Measurements from ENCODE around the gene XCL1. TPM values are rescaled to one million over a fixed set of nuclear protein-coding genes. Genes with fewer than 3 reads are reported as not detected.

The XCL1 gene
- total and polyA plus RNA-seq, 10 of the 15 experiments (the other 5 are each of a cell fraction or from before 2014, with no cell fraction given) = 0.68 to 1,222 (median 12.2) TPM

DNA sequence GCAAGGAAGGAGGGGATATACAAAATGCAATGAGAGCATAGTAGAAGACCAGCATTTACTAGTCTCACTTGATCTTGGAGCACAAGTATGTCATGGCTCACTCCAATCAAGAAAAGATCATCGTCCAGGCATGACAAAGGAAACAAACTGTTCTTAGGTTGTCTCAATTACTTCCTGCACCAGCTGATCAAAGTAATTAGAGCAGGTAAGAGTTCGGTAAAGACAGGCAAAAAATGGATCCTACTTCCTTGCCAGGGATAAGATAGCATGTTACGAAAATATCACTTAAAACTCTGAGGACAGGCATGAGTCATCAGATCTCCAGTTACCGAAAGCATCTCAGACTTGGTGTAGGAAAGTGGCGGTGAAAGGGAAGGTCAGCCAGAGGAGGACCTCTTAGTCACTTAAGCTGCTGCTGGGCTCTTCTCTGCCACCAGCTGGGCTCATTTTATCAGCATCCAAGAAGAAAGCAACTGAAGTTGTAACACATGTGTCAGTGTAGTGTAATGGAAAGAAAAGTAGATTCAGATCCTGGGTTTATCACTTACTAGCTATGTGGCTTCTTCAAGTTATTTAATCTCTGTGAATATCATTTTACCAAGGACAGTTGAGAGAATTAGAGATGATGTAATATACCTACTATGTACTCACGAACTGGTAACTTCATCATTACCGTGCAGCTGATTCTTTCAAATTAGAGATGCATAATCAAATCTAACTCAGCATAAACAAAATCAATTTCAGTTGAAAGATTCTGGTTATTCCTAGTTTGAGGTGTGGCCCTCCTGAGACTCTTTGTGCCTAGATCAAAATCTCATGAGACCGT, 46.8 kb downstream of the XCL1 start:
- ATAC-seq = no peak
- POLR2A ChIA-PET = no interaction called here
- Histone ChIP-seq H3K27me3 (replicated peaks in 1 of 2; ENCODE audit: control insufficient read depth in 2 of 2, insufficient read depth in 2 of 2, low read length in 1 of 2) (no peaks in the 10 kb centered on the region), H3K4me2 (ENCODE audit: control insufficient read depth, insufficient read depth) (no peak overlapping the region), H3K79me2 (ENCODE audit: control insufficient read depth, insufficient read depth, low read length) (no peaks in the 10 kb centered on the region), H3K27ac (ENCODE audit: control insufficient read depth, insufficient read depth) (no peak overlapping the region), H3K9me3 (replicated peaks; ENCODE audit: control insufficient read depth, insufficient read depth, low read length) (no peaks in the 10 kb centered on the region), H3K4me1 (ENCODE audit: control insufficient read depth, insufficient read depth, low read length) (no peaks in the 10 kb centered on the region), H3K4me3 (no peak overlapping the region), H3K36me3 (ENCODE audit: control insufficient read depth in 2 of 2, insufficient read depth in 2 of 2, low read length in 1 of 2) (no peaks in the 10 kb centered on the region), H3K9ac (ENCODE audit: control insufficient read depth, insufficient read depth, low read length) (no peak overlapping the region), H4K20me1 (ENCODE audit: control insufficient read depth, insufficient read depth) (no peaks in the 10 kb centered on the region), H2AFZ (ENCODE audit: control insufficient read depth, low read depth, low read length) (no peak overlapping the region)
- intact Hi-C loops (cut with micrococcal nuclease; ENCODE audit: unreplicated experiment) (no loop called here), in situ Hi-C loops (cut with MboI) (no loop called here)
- peak; percentile 7 for FAIRE-seq
- no peak for DNase-seq (ENCODE audit: low read depth, low spot score)
- SMC1A ChIA-PET (ENCODE audit: uncharacterized antibody, unreplicated experiment) = interaction anchor here (0.9 to 2.0 kb wide), 4 partner anchors 13 to 184 kb away, joined by 3 to 6 read pairs (median 4); no protein-coding TSS in a partner anchor
- RAD21 ChIA-PET (ENCODE audit: unreplicated experiment) = interaction anchor here (1.5 kb wide), 2 partner anchors 20 to 182 kb away, joined by 3 to 5 read pairs; no protein-coding TSS in a partner anchor
- no TSS peak for BruUV-seq (replicated peaks)
- 44% methylated on average over 8 of the region's 8 CpGs for WGBS (ENCODE audit: insufficient coverage, insufficient replicate concordance, low lambda C conversion rate, missing lambda C conversion rate)
- TF ChIP-seq, protein P1, sequence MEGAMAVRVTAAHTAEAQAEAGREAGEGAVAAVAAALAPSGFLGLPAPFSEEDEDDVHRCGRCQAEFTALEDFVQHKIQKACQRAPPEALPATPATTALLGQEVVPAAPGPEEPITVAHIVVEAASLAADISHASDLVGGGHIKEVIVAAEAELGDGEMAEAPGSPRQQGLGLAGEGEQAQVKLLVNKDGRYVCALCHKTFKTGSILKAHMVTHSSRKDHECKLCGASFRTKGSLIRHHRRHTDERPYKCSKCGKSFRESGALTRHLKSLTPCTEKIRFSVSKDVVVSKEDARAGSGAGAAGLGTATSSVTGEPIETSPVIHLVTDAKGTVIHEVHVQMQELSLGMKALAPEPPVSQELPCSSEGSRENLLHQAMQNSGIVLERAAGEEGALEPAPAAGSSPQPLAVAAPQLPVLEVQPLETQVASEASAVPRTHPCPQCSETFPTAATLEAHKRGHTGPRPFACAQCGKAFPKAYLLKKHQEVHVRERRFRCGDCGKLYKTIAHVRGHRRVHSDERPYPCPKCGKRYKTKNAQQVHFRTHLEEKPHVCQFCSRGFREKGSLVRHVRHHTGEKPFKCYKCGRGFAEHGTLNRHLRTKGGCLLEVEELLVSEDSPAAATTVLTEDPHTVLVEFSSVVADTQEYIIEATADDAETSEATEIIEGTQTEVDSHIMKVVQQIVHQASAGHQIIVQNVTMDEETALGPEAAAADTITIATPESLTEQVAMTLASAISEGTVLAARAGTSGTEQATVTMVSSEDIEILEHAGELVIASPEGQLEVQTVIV (IDR thresholded peaks at IDR 0.05; ENCODE audit: borderline replicate concordance, partially characterized antibody) = no peak
- TF ChIP-seq PAX8 (IDR thresholded peaks at IDR 0.05) = no peak
- no peak for TF ChIP-seq ZNF274 (IDR thresholded peaks at IDR 0.05; ENCODE audit: insufficient read depth, insufficient read length)
- no peak for TF ChIP-seq STAT1 (conservative IDR thresholded peaks at IDR 0.05)
- no peak for TF ChIP-seq HDAC6 (IDR thresholded peaks at IDR 0.05; ENCODE audit: unreplicated experiment)
- TF ChIP-seq KDM1A (IDR thresholded peaks at IDR 0.05; ENCODE audit: borderline replicate concordance) = no peak
- no peak for TF ChIP-seq BCLAF1 (IDR thresholded peaks at IDR 0.05)
- TF ChIP-seq ZNF217 (IDR thresholded peaks at IDR 0.05) = no peak
- TF ChIP-seq KLF5 (IDR thresholded peaks at IDR 0.05; ENCODE audit: partially characterized antibody) = no peak
- no peak for TF ChIP-seq LARP7 (IDR thresholded peaks at IDR 0.05)
- no peak for TF ChIP-seq PBX3 (IDR thresholded peaks at IDR 0.05; ENCODE audit: insufficient replicate concordance, low read depth, low read length)
- TF ChIP-seq RCOR1 (conservative IDR thresholded peaks at IDR 0.05; ENCODE audit: low read depth, low read length) = no peak
- no peak for TF ChIP-seq JUND (IDR thresholded peaks at IDR 0.05; ENCODE audit: low read depth, low read length)
- no peak for TF ChIP-seq TBL1XR1 (IDR thresholded peaks at IDR 0.05; ENCODE audit: low read depth, low read length)
- TF ChIP-seq RB1 (IDR thresholded peaks at IDR 0.05; ENCODE audit: borderline replicate concordance) = no peak
- CTCF ChIA-PET = interaction anchor here (0.8 to 2.8 kb wide), 6 partner anchors 14 to 281 kb away, joined by 3 to 8 read pairs (median 4); no protein-coding TSS in a partner anchor
